HG03558 (cell line): ENCODE data around the gene KRT17.

Experiments
- ATAC-seq: cut with Tn5 transposase; IDR thresholded peaks from one replicate; pipeline ENCODE4 v1.9.1; 2021; ENCODE audit warnings: moderate number of reproducible peaks; ENCODE audit not compliant: unreplicated experiment; ENCODE audit errors: extremely low read depth

Gene KRT17

GRCh38 chr17:41624208-41625101, at the start of gene KRT17:
TSS of gene KRT17 (minus strand) at chr17:41624575. CDS start at chr17:41624509, 66 bp downstream.
- no peak for ATAC-seq

GRCh38 chr17:41672153-41672552, 47.8 kb upstream of the KRT17 start:
- no peak for ATAC-seq

- ATAC-seq: no peak
Measured at GRCh38 chr17:41667280-41668041, 43.1 kb upstream of the KRT17 start.

- ATAC-seq: no peak
Measured at GRCh38 chr17:41666708-41667279, 42.4 kb upstream of the KRT17 start.

GRCh38 chr17:41666237-41666641, 41.9 kb upstream of the KRT17 start:
- peak; percentile 25 for ATAC-seq

- ATAC-seq: peak; percentile 35
Measured at GRCh38 chr17:41665566-41666236, 41.3 kb upstream of the KRT17 start.

- no peak for ATAC-seq
Measured at GRCh38 chr17:41664587-41665565, 40.5 kb upstream of the KRT17 start.

GRCh38 chr17:41664172-41664457, 39.7 kb upstream of the KRT17 start:
- ATAC-seq: no peak

GRCh38 chr17:41663451-41664171, 39.2 kb upstream of the KRT17 start:
- no peak for ATAC-seq

- ATAC-seq: no peak
Measured at GRCh38 chr17:41660221-41660711, 35.9 kb upstream of the KRT17 start.

GRCh38 chr17:41659427-41660212, 35.2 kb upstream of the KRT17 start:
- no peak for ATAC-seq

GRCh38 chr17:41658846-41659245, 34.5 kb upstream of the KRT17 start:
- ATAC-seq: no peak

GRCh38 chr17:41657936-41658335, 33.6 kb upstream of the KRT17 start:
- ATAC-seq: no peak

GRCh38 chr17:41657176-41657754, 32.9 kb upstream of the KRT17 start:
- ATAC-seq: no peak

- no peak for ATAC-seq
Measured at GRCh38 chr17:41656249-41657023, 32.1 kb upstream of the KRT17 start.

GRCh38 chr17:41655611-41656111, 31.3 kb upstream of the KRT17 start:
- ATAC-seq: no peak
